Measurements from ENCODE around the gene MTFMT.

The MTFMT gene

GRCh38 chr15:65050270-65050669 is 20.8 kb upstream of the MTFMT start:
- TF ChIP-seq ARNTL (CRISPR knock-in tag; IDR thresholded peaks at IDR 0.05; ENCODE audit: borderline replicate concordance, low read depth) (no peak), ZC3H10 (CRISPR knock-in tag; IDR thresholded peaks at IDR 0.05) (no peak), ZNF8 (CRISPR knock-in tag; IDR thresholded peaks at IDR 0.05) (no peak), PPARA (CRISPR knock-in tag; IDR thresholded peaks at IDR 0.05; ENCODE audit: borderline replicate concordance) (no peak)
- no peak for ATAC-seq

- ATAC-seq = peak; percentile 99
- TF ChIP-seq TOX (CRISPR knock-in tag; IDR thresholded peaks at IDR 0.05; ENCODE audit: borderline replicate concordance) (no peak), CSDC2 (CRISPR knock-in tag; IDR thresholded peaks at IDR 0.05) (no peak), ZNF8 (CRISPR knock-in tag; IDR thresholded peaks at IDR 0.05) (no peak), PPARA (CRISPR knock-in tag; IDR thresholded peaks at IDR 0.05; ENCODE audit: borderline replicate concordance) (no peak), POU6F1 (CRISPR knock-in tag; IDR thresholded peaks at IDR 0.05; ENCODE audit: borderline replicate concordance, low read depth) (no peak), ESRRG (CRISPR knock-in tag; IDR thresholded peaks at IDR 0.05) (no peak), RARB (CRISPR knock-in tag; IDR thresholded peaks at IDR 0.05) (no peak), ZNF565 (CRISPR knock-in tag; conservative IDR thresholded peaks at IDR 0.05; ENCODE audit: low read depth) (no peak), ZNF70 (CRISPR knock-in tag; IDR thresholded peaks at IDR 0.05) (no peak), ZFP3 (CRISPR knock-in tag; IDR thresholded peaks at IDR 0.05) (no peak), ARNTL (CRISPR knock-in tag; IDR thresholded peaks at IDR 0.05; ENCODE audit: borderline replicate concordance, low read depth) (no peak), ZC3H10 (CRISPR knock-in tag; IDR thresholded peaks at IDR 0.05) (no peak), BACH2 (CRISPR knock-in tag; IDR thresholded peaks at IDR 0.05; ENCODE audit: borderline replicate concordance) (no peak)
- TF ChIP-seq, protein P1, sequence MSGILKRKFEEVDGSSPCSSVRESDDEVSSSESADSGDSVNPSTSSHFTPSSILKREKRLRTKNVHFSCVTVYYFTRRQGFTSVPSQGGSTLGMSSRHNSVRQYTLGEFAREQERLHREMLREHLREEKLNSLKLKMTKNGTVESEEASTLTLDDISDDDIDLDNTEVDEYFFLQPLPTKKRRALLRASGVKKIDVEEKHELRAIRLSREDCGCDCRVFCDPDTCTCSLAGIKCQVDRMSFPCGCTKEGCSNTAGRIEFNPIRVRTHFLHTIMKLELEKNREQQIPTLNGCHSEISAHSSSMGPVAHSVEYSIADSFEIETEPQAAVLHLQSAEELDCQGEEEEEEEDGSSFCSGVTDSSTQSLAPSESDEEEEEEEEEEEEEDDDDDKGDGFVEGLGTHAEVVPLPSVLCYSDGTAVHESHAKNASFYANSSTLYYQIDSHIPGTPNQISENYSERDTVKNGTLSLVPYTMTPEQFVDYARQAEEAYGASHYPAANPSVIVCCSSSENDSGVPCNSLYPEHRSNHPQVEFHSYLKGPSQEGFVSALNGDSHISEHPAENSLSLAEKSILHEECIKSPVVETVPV (CRISPR knock-in tag; IDR thresholded peaks at IDR 0.05) = no peak
- TF ChIP-seq, protein P2, sequence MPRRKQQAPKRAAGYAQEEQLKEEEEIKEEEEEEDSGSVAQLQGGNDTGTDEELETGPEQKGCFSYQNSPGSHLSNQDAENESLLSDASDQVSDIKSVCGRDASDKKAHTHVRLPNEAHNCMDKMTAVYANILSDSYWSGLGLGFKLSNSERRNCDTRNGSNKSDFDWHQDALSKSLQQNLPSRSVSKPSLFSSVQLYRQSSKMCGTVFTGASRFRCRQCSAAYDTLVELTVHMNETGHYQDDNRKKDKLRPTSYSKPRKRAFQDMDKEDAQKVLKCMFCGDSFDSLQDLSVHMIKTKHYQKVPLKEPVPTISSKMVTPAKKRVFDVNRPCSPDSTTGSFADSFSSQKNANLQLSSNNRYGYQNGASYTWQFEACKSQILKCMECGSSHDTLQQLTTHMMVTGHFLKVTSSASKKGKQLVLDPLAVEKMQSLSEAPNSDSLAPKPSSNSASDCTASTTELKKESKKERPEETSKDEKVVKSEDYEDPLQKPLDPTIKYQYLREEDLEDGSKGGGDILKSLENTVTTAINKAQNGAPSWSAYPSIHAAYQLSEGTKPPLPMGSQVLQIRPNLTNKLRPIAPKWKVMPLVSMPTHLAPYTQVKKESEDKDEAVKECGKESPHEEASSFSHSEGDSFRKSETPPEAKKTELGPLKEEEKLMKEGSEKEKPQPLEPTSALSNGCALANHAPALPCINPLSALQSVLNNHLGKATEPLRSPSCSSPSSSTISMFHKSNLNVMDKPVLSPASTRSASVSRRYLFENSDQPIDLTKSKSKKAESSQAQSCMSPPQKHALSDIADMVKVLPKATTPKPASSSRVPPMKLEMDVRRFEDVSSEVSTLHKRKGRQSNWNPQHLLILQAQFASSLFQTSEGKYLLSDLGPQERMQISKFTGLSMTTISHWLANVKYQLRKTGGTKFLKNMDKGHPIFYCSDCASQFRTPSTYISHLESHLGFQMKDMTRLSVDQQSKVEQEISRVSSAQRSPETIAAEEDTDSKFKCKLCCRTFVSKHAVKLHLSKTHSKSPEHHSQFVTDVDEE (CRISPR knock-in tag; IDR thresholded peaks at IDR 0.05) = no peak
- TF ChIP-seq, protein P3, sequence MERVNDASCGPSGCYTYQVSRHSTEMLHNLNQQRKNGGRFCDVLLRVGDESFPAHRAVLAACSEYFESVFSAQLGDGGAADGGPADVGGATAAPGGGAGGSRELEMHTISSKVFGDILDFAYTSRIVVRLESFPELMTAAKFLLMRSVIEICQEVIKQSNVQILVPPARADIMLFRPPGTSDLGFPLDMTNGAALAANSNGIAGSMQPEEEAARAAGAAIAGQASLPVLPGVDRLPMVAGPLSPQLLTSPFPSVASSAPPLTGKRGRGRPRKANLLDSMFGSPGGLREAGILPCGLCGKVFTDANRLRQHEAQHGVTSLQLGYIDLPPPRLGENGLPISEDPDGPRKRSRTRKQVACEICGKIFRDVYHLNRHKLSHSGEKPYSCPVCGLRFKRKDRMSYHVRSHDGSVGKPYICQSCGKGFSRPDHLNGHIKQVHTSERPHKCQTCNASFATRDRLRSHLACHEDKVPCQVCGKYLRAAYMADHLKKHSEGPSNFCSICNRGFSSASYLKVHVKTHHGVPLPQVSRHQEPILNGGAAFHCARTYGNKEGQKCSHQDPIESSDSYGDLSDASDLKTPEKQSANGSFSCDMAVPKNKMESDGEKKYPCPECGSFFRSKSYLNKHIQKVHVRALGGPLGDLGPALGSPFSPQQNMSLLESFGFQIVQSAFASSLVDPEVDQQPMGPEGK (CRISPR knock-in tag; IDR thresholded peaks at IDR 0.05; ENCODE audit: borderline replicate concordance) = no peak
- TF ChIP-seq, protein P4, sequence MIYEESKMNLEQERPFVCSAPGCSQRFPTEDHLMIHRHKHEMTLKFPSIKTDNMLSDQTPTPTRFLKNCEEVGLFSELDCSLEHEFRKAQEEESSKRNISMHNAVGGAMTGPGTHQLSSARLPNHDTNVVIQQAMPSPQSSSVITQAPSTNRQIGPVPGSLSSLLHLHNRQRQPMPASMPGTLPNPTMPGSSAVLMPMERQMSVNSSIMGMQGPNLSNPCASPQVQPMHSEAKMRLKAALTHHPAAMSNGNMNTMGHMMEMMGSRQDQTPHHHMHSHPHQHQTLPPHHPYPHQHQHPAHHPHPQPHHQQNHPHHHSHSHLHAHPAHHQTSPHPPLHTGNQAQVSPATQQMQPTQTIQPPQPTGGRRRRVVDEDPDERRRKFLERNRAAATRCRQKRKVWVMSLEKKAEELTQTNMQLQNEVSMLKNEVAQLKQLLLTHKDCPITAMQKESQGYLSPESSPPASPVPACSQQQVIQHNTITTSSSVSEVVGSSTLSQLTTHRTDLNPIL (CRISPR knock-in tag; IDR thresholded peaks at IDR 0.05; ENCODE audit: low read depth) = no peak
These were observed 20.0 kb upstream of the MTFMT start for GRCh38 chr15:65049418-65049840.

- ATAC-seq = no peak
- TF ChIP-seq ZNF565 (CRISPR knock-in tag; conservative IDR thresholded peaks at IDR 0.05; ENCODE audit: low read depth) = no peak
- TF ChIP-seq CSDC2 (CRISPR knock-in tag; IDR thresholded peaks at IDR 0.05) = no peak
- TF ChIP-seq ISL1 (CRISPR knock-in tag; IDR thresholded peaks at IDR 0.05) = no peak
- TF ChIP-seq ESRRG (CRISPR knock-in tag; IDR thresholded peaks at IDR 0.05) = no peak
- TF ChIP-seq ZC3H10 (CRISPR knock-in tag; IDR thresholded peaks at IDR 0.05) = no peak
- TF ChIP-seq SNAI2 (CRISPR knock-in tag; IDR thresholded peaks at IDR 0.05) = no peak
- TF ChIP-seq, protein P2 (CRISPR knock-in tag; IDR thresholded peaks at IDR 0.05) = no peak
- no peak for TF ChIP-seq ARNTL (CRISPR knock-in tag; IDR thresholded peaks at IDR 0.05; ENCODE audit: borderline replicate concordance, low read depth)
- no peak for TF ChIP-seq TOX (CRISPR knock-in tag; IDR thresholded peaks at IDR 0.05; ENCODE audit: borderline replicate concordance)
- TF ChIP-seq, protein P1 (CRISPR knock-in tag; IDR thresholded peaks at IDR 0.05) = no peak
- no peak for TF ChIP-seq BACH2 (CRISPR knock-in tag; IDR thresholded peaks at IDR 0.05; ENCODE audit: borderline replicate concordance)
- TF ChIP-seq PPARA (CRISPR knock-in tag; IDR thresholded peaks at IDR 0.05; ENCODE audit: borderline replicate concordance) = no peak
- TF ChIP-seq RARB (CRISPR knock-in tag; IDR thresholded peaks at IDR 0.05) = no peak
- TF ChIP-seq, protein P4 (CRISPR knock-in tag; IDR thresholded peaks at IDR 0.05; ENCODE audit: low read depth) = no peak
- TF ChIP-seq ZFP30 (CRISPR knock-in tag; IDR thresholded peaks at IDR 0.05) = no peak
These were observed 18.8 kb upstream of the MTFMT start for GRCh38 chr15:65048241-65048640.

Data from SK-N-SH treated with all-trans-retinoic acid at 6 μM for 48 hours (cell line).